Natural killer cell (primary cell): ENCODE measurements around the gene MYLIP. TPM values are rescaled to one million over a fixed set of nuclear protein-coding genes. Genes with fewer than 3 reads are reported as not detected.
A peak's percentile ranks its signal among the peaks of the same experiment; 100 is the strongest.

Source experiments
- ATAC-seq, 3 donors: fragments of 150-1000 bp in 2 of 3; fragments of 200-7000 bp in 1 of 3; cut with Tn5 transposase; 1 replicate in 1 of 3; 2 replicates in 2 of 3; pipeline ENCODE4 v1.10.0; 2021; ENCODE audit warnings: mild to moderate bottlenecking in 2 of 3, moderate library complexity in 2 of 3
- DNase-seq, 2 donors: peaks; one replicate each; pipeline versions ENCODE4 v3.0.0 to v3.0.0-alpha.2; 2013 to 2021; ENCODE audit warnings: mixed read lengths in 1 of 2
- H3K27ac ChIP-seq: one replicate; pipeline ENCODE4 v1.5.1; 2013; ENCODE audit warnings: mild to moderate bottlenecking, low read length
- H3K27me3 ChIP-seq: one replicate; pipeline ENCODE4 v1.6.1; 2013; ENCODE audit warnings: low read length; ENCODE audit not compliant: control insufficient read depth, insufficient read depth
- H3K36me3 ChIP-seq: one replicate; pipeline ENCODE4 v1.6.1; 2013; ENCODE audit warnings: low read length; ENCODE audit not compliant: control insufficient read depth, insufficient read depth
- H3K4me1 ChIP-seq: one replicate; pipeline ENCODE4 v1.6.1; 2013; ENCODE audit warnings: low read length; ENCODE audit not compliant: control insufficient read depth, insufficient read depth
- H3K4me3 ChIP-seq: one replicate; pipeline ENCODE4 v1.5.1; 2013; ENCODE audit warnings: low read length
- H3K9me3 ChIP-seq: one replicate; pipeline ENCODE4 v1.6.1; 2013; ENCODE audit warnings: low read length; ENCODE audit not compliant: control insufficient read depth, insufficient read depth
- H3K27ac Mint-ChIP-seq, 2 donors: one replicate each; pipeline ENCODE4 v1.8.0; 2022; ENCODE audit warnings: mild to moderate bottlenecking in 2 of 2, mixed read lengths in 2 of 2, moderate library complexity in 1 of 2
- H3K27me3 Mint-ChIP-seq, 2 donors: one replicate each; pipeline ENCODE4 v1.8.0; 2022; ENCODE audit warnings: low read depth in 2 of 2, mixed read lengths in 2 of 2
- H3K36me3 Mint-ChIP-seq: one replicate; pipeline ENCODE4 v1.8.0; 2022; ENCODE audit warnings: mixed read lengths
- H3K4me1 Mint-ChIP-seq, 2 donors: one replicate each; pipeline ENCODE4 v1.8.0; 2022; ENCODE audit warnings: mixed read lengths in 2 of 2
- H3K4me3 Mint-ChIP-seq: one replicate; pipeline ENCODE4 v1.8.0; 2022; ENCODE audit warnings: mild to moderate bottlenecking, moderate library complexity, mixed read lengths
- H3K9me3 Mint-ChIP-seq, 2 donors: one replicate each; pipeline ENCODE4 v1.8.0; 2022; ENCODE audit warnings: mixed read lengths in 2 of 2
- WGBS: methylation state at CpG from one replicate; pipeline ENCODE4 v1.1.7; 2013; ENCODE audit warnings: missing lambda C conversion rate; ENCODE audit not compliant: insufficient coverage; 5-methylcytosine and 5-hydroxymethylcytosine counted together
- intact Hi-C: fragments of 100-400 bp; cut with micrococcal nuclease; formaldehyde crosslinking; loops from one replicate; pipeline ENCODE4 v1.14.2; 2022
- total RNA-seq, 4 donors: library from RNA; stranded (reverse); fragments of 120-200 nt in 1 of 4; gene quantifications; one replicate each; pipeline versions ENCODE4 v1.2.3 to v1.2.4, GENCODE V29; 2013 to 2022
- TF ChIP-seq, protein P1 (sequence below): fragments of 200-600 bp; IDR thresholded peaks from one replicate; pipeline ENCODE4 v1.8.0; 2022; ENCODE audit warnings: antibody characterized with exemption

Gene MYLIP
- total RNA-seq, 3 donors from 2014 or later (not counting 1 experiment from before 2014, with no cell fraction given) = 127 to 207 (median 150) TPM

DNA sequence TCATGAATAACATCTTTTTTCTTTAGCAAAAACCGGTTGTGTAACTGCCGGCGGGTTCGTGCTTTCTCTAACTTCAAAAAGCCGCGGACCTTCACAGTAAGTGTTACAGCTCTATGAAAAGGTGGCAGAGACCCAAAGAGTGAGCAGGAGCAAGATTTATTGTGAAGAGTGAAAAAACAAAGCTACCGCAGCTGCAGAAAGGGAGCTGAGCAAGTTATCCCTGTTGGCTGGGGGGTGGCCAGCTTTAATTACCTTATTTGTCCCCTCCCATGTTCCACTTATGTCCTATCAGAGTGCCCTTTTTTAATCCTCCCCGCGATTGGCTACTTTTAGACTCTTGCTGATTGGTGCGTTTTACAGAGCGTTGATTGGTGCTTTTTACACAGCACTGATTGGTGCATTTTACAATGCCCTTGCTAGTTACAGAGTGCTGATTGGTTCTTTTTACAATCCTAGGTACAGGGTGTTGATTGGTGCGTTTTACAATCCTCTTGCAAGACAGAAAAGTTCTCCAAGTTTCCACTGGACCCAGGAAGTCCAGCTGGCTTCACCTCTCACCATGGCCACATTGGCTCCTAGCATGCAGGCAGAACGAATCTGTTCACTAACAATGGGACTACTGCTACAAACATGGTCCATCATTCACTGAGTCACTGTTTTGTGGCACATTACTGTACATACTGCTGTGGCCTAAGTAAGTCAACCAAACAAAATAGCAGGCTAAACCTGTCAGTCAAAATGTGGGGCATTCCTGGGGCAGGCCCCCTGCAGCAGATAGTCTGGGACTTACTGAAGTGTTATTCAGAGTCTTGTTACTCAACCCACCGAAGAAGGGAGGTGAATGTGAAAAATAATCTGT lies 52.8 kb downstream of the MYLIP start:
- no peak overlapping the region for H3K4me3 ChIP-seq
- no peaks in the 10 kb centered on the region for H3K27me3 Mint-ChIP-seq
- peak overlapping the region; percentile 29 to 31 for H3K27ac Mint-ChIP-seq
- no peaks in the 10 kb centered on the region for H3K27me3 ChIP-seq
- no peak for DNase-seq
- intact Hi-C loops = loop anchor here (2.0 kb wide), 1 partner anchor 19 kb away; no protein-coding TSS in a partner anchor
- ATAC-seq = no peak
- peaks cover 2 to 4% of the 10 kb centered on the region in 2 donors for H3K9me3 Mint-ChIP-seq
- H3K4me1 Mint-ChIP-seq = peaks cover 41 to 48% of the 10 kb centered on the region in 2 donors
- H3K27ac ChIP-seq = no peak overlapping the region
- H3K4me3 Mint-ChIP-seq = no peak overlapping the region
- peaks cover 6% of the 10 kb centered on the region for H3K36me3 Mint-ChIP-seq
- peaks cover 28% of the 10 kb centered on the region for H3K4me1 ChIP-seq
- 97% methylated on average over 14 of the region's 14 CpGs for WGBS
- TF ChIP-seq, protein P1, sequence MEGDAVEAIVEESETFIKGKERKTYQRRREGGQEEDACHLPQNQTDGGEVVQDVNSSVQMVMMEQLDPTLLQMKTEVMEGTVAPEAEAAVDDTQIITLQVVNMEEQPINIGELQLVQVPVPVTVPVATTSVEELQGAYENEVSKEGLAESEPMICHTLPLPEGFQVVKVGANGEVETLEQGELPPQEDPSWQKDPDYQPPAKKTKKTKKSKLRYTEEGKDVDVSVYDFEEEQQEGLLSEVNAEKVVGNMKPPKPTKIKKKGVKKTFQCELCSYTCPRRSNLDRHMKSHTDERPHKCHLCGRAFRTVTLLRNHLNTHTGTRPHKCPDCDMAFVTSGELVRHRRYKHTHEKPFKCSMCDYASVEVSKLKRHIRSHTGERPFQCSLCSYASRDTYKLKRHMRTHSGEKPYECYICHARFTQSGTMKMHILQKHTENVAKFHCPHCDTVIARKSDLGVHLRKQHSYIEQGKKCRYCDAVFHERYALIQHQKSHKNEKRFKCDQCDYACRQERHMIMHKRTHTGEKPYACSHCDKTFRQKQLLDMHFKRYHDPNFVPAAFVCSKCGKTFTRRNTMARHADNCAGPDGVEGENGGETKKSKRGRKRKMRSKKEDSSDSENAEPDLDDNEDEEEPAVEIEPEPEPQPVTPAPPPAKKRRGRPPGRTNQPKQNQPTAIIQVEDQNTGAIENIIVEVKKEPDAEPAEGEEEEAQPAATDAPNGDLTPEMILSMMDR = no peak
- H3K9me3 ChIP-seq = peaks cover 27% of the 10 kb centered on the region
- H3K36me3 ChIP-seq = no peaks in the 10 kb centered on the region

DNA sequence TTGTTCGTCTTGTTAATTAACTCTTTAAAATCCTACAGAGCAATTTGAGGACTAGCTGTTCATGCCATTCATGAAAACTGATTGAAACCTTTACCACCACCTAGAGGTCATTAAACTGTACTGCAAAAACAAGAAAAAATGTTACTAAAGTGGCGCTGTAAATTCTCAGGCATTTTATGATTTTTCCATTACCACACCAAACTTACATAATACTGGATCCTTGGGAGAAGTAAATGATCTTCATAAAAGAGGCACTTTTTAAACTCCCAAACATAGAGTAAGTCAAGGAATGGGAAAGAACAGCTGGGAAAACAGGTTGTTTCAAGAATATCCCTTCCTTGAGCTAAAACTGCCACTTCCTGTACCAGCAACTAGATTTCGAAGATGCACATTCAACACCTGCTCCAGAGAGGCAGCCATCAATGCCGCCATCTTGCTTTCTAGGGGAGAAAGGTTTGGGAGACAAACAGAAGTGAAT lies 54.3 kb downstream of the MYLIP start:
- TF ChIP-seq, protein P1 = peak; percentile 91
- H3K27ac ChIP-seq = no peak overlapping the region
- H3K4me3 ChIP-seq = no peak overlapping the region
- Mint-ChIP-seq H3K9me3 (peaks cover 2 to 4% of the 10 kb centered on the region in 2 donors), H3K4me1 (peaks cover 39 to 41% of the 10 kb centered on the region in 2 donors), H3K27ac (peak overlapping the region in 1 of 2 donors; percentile 42), H3K4me3 (peak overlapping the region; percentile 35), H3K36me3 (peaks cover 6% of the 10 kb centered on the region), H3K27me3 (no peaks in the 10 kb centered on the region)
- H3K4me1 ChIP-seq = peaks cover 28% of the 10 kb centered on the region
- WGBS = 17% methylated on average over 2 of the region's 4 CpGs
- peak in 1 of 3 donors; percentile 20 for ATAC-seq
- intact Hi-C loops = loop anchor here (1.0 kb wide), 1 partner anchor 492 kb away; no protein-coding TSS in a partner anchor
- peaks cover 27% of the 10 kb centered on the region for H3K9me3 ChIP-seq
- DNase-seq = peak in 1 of 2 donors; percentile 63
- H3K27me3 ChIP-seq = no peaks in the 10 kb centered on the region
- H3K36me3 ChIP-seq = no peaks in the 10 kb centered on the region

DNA sequence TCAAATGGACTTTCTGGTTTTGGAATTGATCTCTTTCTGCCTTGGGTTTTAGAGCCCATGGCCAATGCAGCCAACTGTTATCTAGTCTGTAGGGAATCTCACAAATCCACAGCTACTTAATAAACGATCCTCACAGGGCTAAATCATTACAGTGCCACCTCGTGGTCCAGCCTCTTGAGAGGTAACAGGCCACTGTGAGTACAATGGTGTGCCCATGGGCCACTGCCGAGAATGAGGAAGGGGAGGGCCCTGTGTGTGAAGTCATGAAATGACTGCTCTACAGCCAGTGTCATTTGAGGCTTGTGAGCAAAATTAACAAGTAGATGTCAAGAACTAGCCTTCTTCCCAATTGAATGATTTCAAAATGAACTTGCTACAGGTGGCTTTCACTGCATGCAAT lies 55.2 kb downstream of the MYLIP start:
- Histone ChIP-seq H3K36me3 (no peaks in the 10 kb centered on the region), H3K9me3 (peaks cover 25% of the 10 kb centered on the region), H3K4me3 (no peak overlapping the region), H3K4me1 (peaks cover 26% of the 10 kb centered on the region), H3K27ac (no peak overlapping the region), H3K27me3 (no peaks in the 10 kb centered on the region)
- no peaks in the 10 kb centered on the region for H3K27me3 Mint-ChIP-seq
- H3K9me3 Mint-ChIP-seq = peaks cover 2 to 4% of the 10 kb centered on the region in 2 donors
- TF ChIP-seq, protein P1 = no peak
- peaks cover 30 to 34% of the 10 kb centered on the region in 2 donors for H3K4me1 Mint-ChIP-seq
- H3K27ac Mint-ChIP-seq = no peak overlapping the region
- peaks cover 6% of the 10 kb centered on the region for H3K36me3 Mint-ChIP-seq
- ATAC-seq (no peak), DNase-seq (peak in 1 of 2 donors; percentile 36)
- WGBS = 52% methylated on average over 3 of the region's 3 CpGs
- intact Hi-C loops = no loop called here
- H3K4me3 Mint-ChIP-seq = no peak overlapping the region
